HG03575 (cell line): Measurements from ENCODE around the gene SHROOM1.

ENCODE experiments used
- ATAC-seq: cut with Tn5 transposase; IDR thresholded peaks from one replicate; pipeline ENCODE4 v1.9.1; 2021; ENCODE audit not compliant: unreplicated experiment, insufficient number of reproducible peaks, low FRiP score; ENCODE audit errors: extremely low read depth

The SHROOM1 gene

GRCh38 chr5:132788990-132789886 is 41.2 kb downstream of the SHROOM1 start:
- ATAC-seq = no peak

DNA sequence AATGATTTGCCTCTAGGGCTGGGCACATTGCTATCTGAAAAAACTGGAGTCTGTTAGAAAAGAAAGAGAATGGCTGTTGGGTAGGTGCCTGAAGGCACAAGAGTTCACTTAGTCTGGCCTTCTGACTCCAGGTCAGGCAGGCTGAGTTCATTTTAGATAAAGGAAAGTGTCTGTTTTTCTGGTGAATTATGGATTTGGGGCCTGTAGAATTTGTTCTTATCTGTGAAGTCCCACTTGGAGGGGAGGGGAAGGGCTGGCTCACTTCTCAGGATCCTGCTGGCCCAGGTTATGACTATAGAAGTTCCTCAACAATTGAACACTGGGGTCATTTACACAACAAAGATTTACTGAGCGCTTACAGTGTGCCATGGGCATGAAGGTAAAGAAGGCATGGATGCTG is 41.9 kb downstream of the SHROOM1 start:
- no peak for ATAC-seq

GRCh38 chr5:132787076-132787475 is 43.4 kb downstream of the SHROOM1 start:
- ATAC-seq = no peak

- no peak for ATAC-seq
Measured at GRCh38 chr5:132785864-132786263, 44.6 kb downstream of the SHROOM1 start.

GRCh38 chr5:132785365-132785764 is 45.1 kb downstream of the SHROOM1 start:
- no peak for ATAC-seq

DNA sequence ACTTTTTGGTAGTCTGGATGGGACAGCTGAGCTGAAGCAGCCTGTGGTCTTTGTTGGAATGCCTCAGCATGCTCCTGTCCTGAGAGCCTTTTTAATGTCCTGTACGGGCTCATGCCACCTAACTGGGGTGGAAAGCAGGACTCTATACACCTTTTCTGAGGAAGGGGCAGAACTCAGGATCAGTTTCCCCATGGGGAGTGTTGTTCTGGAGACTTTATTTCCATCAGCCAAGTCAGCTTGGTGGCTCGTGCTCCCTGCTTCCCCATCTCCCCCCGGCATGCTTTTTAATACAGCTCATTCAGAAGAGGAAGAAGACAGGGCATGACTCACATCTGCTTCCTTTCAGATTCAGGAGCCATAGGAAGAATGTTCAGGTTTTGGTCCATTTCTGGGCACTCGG is 48.3 kb downstream of the SHROOM1 start:
- ATAC-seq = no peak

DNA sequence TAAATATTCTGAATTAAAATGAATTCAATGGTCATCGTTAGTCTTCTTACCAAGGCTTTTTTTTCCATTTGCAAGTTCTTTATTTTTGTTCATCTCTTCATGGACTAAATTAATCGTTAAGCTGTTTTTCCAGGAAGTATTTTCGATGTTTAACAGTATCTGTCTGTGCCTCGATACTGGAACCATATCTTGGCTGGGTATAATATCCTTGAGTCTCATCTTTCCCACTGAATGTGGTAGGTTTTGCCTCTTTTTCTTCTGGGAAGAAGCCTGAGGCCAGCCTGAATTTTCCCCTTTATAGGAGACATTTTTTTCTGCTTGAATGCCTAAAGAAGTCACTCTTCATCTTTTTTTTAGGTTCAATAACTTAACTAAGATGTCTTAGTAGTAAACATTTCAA is 49.4 kb downstream of the SHROOM1 start:
- ATAC-seq = no peak

- no peak for ATAC-seq
Measured at GRCh38 chr5:132780577-132780976, 49.9 kb downstream of the SHROOM1 start.

DNA sequence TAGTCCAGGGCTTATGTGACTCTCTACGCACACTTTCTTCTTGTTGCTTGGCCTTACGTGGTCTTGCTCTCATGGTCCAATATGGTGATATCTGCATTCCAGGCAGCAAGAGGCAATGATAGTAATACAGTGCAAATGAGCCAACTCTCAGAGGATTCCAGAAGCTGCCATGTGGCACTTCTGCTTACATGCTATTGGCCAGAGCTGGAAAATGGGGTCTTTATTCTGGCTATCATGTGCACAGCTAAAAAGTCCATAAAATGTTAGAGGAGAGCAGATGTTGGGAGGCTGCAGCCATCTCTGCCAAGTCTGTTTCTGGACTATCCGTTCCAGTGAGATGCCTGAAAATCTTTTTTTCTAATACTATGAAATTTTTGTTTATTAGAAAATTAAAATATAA is 50.5 kb downstream of the SHROOM1 start:
- no peak for ATAC-seq

- ATAC-seq = no peak
Measured at GRCh38 chr5:132778856-132779255, 51.6 kb downstream of the SHROOM1 start.

DNA sequence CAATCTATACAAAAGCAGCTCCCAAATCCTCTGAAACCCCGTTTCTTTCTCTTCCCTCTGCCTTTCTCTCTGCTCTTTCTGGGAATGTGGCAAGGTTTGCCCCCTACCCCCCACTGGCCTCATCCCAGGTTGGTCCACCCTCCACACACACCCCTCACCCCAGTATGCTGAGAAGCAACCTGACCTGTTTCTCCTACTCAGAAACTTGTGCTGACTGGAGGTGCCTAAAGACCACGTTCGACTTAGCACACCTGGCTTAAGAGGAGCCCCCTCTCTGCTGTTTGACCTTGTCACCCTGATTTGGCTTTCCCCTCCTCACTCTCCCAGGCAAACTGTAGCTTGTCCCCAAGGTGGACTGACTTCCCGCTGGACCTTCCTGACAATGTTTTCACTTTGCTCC is 52.3 kb downstream of the SHROOM1 start:
- no peak for ATAC-seq

GRCh38 chr5:132777209-132778069 is 53.0 kb downstream of the SHROOM1 start, which contains the start of gene SEPTIN8:
SEPTIN8 (minus strand) TSS chr5:132777239; CDS start chr5:132777137, 102 bp downstream.
- ATAC-seq = no peak

DNA sequence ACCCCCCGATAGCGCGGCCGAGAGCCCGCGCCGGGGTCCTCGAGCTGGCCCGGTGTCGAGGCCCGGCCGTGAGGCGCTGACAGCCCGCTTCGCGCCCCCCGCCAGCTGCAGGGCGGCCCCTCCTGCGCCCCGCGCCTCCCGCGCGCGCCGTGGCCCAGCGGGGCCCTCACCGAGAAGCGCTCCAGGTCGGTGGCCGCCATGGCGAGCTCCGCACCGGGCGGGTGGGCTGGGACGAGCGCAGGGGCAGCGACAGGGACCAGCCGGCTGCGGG is 53.6 kb downstream of the SHROOM1 start:
- ATAC-seq = no peak

DNA sequence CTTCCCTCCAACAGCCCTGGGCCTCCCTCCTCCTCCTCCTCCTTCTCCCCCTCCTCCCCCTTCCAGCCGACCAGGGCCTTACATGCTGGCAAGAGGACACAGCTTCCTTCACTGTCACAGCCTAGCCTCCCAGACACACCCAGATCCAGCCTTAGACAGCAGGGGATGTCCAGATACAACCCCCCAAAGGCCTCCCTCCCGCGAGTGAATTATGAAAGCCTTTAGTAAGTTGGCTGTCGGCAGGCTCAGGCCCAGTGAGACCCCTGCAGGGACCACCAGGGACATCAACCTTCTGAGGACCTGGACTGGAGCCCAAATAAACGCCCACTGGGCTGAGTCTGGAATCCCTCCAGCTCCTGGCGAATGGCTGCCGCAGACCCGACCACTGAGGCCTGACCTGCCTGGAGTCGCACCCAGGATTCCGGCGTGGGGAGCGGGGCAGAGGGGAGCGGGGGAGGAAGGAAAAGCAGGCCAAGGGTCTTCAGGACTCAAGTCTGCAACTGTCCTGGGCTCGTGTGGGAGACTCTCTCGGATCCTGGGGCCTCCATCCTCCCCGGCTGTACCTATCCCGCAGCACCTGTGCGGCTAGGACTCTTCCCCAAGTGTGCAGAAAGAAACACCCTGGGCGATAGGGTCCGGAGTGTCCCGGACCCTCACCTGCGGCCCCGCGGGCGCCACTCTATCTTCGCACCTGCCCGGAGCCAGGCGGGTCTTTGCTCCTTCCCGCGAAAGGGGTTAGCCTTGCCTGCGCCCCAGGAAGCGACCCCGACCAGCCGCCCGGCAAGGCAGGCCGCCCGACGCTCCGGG is 54.1 kb downstream of the SHROOM1 start:
- no peak for ATAC-seq

DNA sequence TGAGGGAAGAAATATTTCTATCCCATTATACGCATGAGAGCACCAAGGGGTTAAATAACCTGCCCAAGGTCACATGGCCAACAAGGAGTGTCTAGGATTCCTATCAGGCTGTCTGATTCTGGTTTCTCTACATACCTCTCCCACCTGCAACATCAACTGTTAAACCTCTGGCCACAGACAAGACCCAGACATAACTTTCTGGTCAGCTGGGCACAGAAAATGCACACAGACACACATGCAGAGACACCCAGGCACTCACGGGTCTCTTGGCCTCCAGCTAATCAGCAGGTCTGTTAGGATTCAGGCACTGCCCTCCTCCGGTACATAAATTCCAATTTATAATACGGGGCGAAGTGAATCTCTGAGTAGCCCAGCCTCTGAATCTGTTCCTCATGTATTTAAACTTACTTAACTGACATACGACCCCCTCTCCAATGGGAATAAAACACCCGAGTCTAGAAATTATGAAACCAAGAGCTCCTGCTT is 54.9 kb downstream of the SHROOM1 start:
- no peak for ATAC-seq

DNA sequence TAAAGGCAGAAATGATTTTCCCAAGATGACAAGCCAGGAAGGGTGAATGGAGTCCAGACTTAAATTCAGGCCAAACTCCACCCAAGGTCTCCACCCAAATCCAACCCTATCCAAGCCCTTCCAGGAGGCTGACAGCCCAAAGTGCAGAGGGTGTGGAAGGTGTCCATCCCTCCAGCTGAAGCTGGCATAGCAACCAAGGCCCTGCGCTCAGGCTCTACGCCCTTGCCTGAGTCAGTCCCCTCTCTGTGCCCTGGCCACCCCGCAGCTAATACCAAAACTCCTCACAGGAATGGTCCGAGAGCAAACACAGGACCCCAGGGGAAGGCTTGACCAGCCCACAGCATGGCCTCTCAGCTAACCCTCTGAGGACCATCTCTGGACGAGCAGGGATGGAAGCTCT is 55.6 kb downstream of the SHROOM1 start:
- ATAC-seq = no peak

DNA sequence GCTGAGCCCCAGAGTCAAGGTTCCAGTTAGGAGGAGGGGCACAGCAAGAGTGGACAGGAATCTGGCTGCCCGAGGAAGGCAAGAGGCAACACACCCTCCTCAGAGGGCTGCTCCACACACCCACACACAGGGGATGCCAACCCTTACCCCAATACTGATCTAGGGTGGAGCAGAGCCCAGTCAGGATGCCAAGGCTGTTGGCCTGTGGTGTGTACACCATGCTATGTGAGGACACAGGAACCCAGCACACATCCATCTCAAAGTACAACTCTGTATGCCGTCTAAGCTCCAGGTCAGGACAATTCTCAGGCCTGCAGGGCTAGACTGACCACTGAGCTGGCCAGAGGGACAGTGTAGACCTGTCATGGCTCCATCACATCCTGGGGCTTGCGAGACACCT is 56.0 kb downstream of the SHROOM1 start:
- ATAC-seq = no peak

GRCh38 chr5:132773601-132774355 is 56.7 kb downstream of the SHROOM1 start:
- ATAC-seq = no peak

GRCh38 chr5:132773114-132773513 is 57.3 kb downstream of the SHROOM1 start:
- no peak for ATAC-seq
